ENCODE data around the gene ARID3A. TPM values are rescaled to one million over a fixed set of nuclear protein-coding genes. Genes with fewer than 3 reads are reported as not detected.
"Not testable (repeated sequence)": the region's sequence is repeated elsewhere in the genome, so short reads cannot be mapped to it uniquely, and the experiment has no call there.

Gene ARID3A
- 6.7 TPM for total RNA-seq
- long read RNA-seq, partial matches to known transcripts, result 1 of 3 reads
- long read RNA-seq, other reads (novel, unspliced or antisense), result 2 of 3 reads

GRCh38 chr19:925526-926322 is at the start of gene ARID3A:
Gene ARID3A (plus strand): TSS chr19:926035. CDS start chr19:929529, 3,494 bp downstream.
- DNase-seq (ENCODE audit: missing footprints) (peak; percentile 93), ATAC-seq (peak; percentile 78)
- intact Hi-C loops (cut with DNase I), result loop anchor here (1.0 to 10.0 kb wide), 2 partner anchors 59 to 319 kb away; partner anchors contain the start of genes ATP5F1D, MIDN and WDR18

- intact Hi-C loops (cut with DNase I), result no loop called here
- ATAC-seq (no peak), DNase-seq (ENCODE audit: missing footprints) (no peak)
These were observed 49.7 kb upstream of the ARID3A start for GRCh38 chr19:876089-876488.

- no peak for ATAC-seq
- intact Hi-C loops (cut with DNase I), result no loop called here
- DNase-seq (ENCODE audit: missing footprints), result no peak
These were observed 49.0 kb upstream of the ARID3A start for GRCh38 chr19:876780-877314.

GRCh38 chr19:877992-878660 is 47.7 kb upstream of the ARID3A start:
- ATAC-seq; intact Hi-C loops (cut with DNase I); DNase-seq (ENCODE audit: missing footprints): not testable (repeated sequence)

GRCh38 chr19:878751-879561 is 46.9 kb upstream of the ARID3A start:
- intact Hi-C loops (cut with DNase I); ATAC-seq; DNase-seq (ENCODE audit: missing footprints): not testable (repeated sequence)

- intact Hi-C loops (cut with DNase I), result no loop called here
- DNase-seq (ENCODE audit: missing footprints) (no peak), ATAC-seq (no peak)
These were observed 46.0 kb upstream of the ARID3A start for GRCh38 chr19:879711-880438.

GRCh38 chr19:881385-882071 is 44.3 kb upstream of the ARID3A start:
- ATAC-seq (no peak), DNase-seq (ENCODE audit: missing footprints) (no peak)
- intact Hi-C loops (cut with DNase I), result no loop called here

- intact Hi-C loops (cut with DNase I), result no loop called here
- DNase-seq (ENCODE audit: missing footprints) (no peak), ATAC-seq (no peak)
These were observed 42.9 kb upstream of the ARID3A start for GRCh38 chr19:882871-883497.

- DNase-seq (ENCODE audit: missing footprints) (no peak), ATAC-seq (no peak)
- intact Hi-C loops (cut with DNase I), result no loop called here
These were observed 42.1 kb upstream of the ARID3A start for GRCh38 chr19:883661-884211.

GRCh38 chr19:884420-885211 is 41.2 kb upstream of the ARID3A start:
- DNase-seq (ENCODE audit: missing footprints) (no peak), ATAC-seq (no peak)
- intact Hi-C loops (cut with DNase I), result no loop called here

GRCh38 chr19:885536-886224 is 40.2 kb upstream of the ARID3A start:
- intact Hi-C loops (cut with DNase I), result no loop called here
- ATAC-seq, result no peak
- no peak for DNase-seq (ENCODE audit: missing footprints)

GRCh38 chr19:887072-887471 is 38.8 kb upstream of the ARID3A start:
- DNase-seq (ENCODE audit: missing footprints) (no peak), ATAC-seq (no peak)
- intact Hi-C loops (cut with DNase I), result no loop called here

GRCh38 chr19:887599-887998 is 38.2 kb upstream of the ARID3A start:
- intact Hi-C loops (cut with DNase I), result no loop called here
- no peak for ATAC-seq

GRCh38 chr19:888581-889385 is 37.1 kb upstream of the ARID3A start:
- intact Hi-C loops (cut with DNase I), result no loop called here
- ATAC-seq, result no peak
- DNase-seq (ENCODE audit: missing footprints), result no peak

More at GRCh38 chr19:887599-887998, 38.2 kb upstream of the ARID3A start:
- DNase-seq (ENCODE audit: missing footprints), result no peak
